22Rv1 (cell line): ENCODE results near the gene SPIRE1.

ENCODE experiments used
- CTCF ChIP-seq: fragments of 450-650 bp; IDR thresholded peaks from 2 replicates; pipeline ENCODE4 v1.5.1; 2017; ENCODE audit warnings: mild to moderate bottlenecking
- ZFX ChIP-seq: fragments of 450-650 bp; IDR thresholded peaks from 2 replicates; pipeline ENCODE4 v1.6.1; 2017; ENCODE audit warnings: antibody characterized with exemption, borderline replicate concordance

GRCh38 chr18:12543697-12544096 is 114.2 kb downstream of the SPIRE1 start:
- TF ChIP-seq CTCF: no peak
- TF ChIP-seq ZFX: no peak
